SK-N-SH (cell line): ENCODE results near the gene RAB7A. TPM values are rescaled to one million over a fixed set of nuclear protein-coding genes. Genes with fewer than 3 reads are reported as not detected.

Experiments used
- CTCF ChIA-PET: fragments of 300-600, 350-600 bp; formaldehyde crosslinking; extraction: SDS; loops from one replicate; lab custom pipeline; 2021; lab: Yijun Ruan, JAX
- POLR2A ChIA-PET: fragments of 350-600 bp; sonication (Branson Sonifier 250); formaldehyde crosslinking; extraction: SDS; loops from one replicate; lab custom pipeline; 2020; ENCODE audit warnings: antibody characterized with exemption, inconsistent platforms; lab: Yijun Ruan, JAX
- DNase-seq: peaks from one replicate; pipeline ENCODE4 v3.0.0; 2012
- H2AFZ ChIP-seq: fragments of 200-600 bp; sonication (generic); 2 replicates; pipeline ENCODE4 v1.8.1; 2016; ENCODE audit warnings: antibody characterized with exemption, mild to moderate bottlenecking, low read depth
- H3F3A ChIP-seq: fragments of 200-600 bp; sonication (generic); replicated peaks from 2 replicates; pipeline ENCODE3; 2016; ENCODE audit warnings: antibody characterized with exemption, mild to moderate bottlenecking; ENCODE audit not compliant: insufficient read depth
- H3K27ac ChIP-seq, 2 experiments: fragments of 200-500 bp in 1 of 2; fragments of 200-600 bp in 1 of 2; sonication (Bioruptor generic) in 1 of 2; sonication (generic), shearing (Covaris generic) in 1 of 2; 2 replicates each; pipeline versions ENCODE4 v1.5.1 to v1.6.1; 2014 to 2016; ENCODE audit warnings: low read depth in 2 of 2, inconsistent platforms in 1 of 2, low read length in 1 of 2, mild to moderate bottlenecking in 1 of 2, mixed read lengths in 1 of 2
- H3K27me3 ChIP-seq: fragments of 200-600 bp; sonication (generic), shearing (Covaris generic); 2 replicates; pipeline ENCODE4 v1.6.1; 2016; ENCODE audit warnings: mixed run types; ENCODE audit not compliant: insufficient read depth
- H3K36me3 ChIP-seq, 2 experiments: fragments of 200-500 bp in 1 of 2; fragments of 200-600 bp in 1 of 2; sonication (Bioruptor generic) in 1 of 2; sonication (generic) in 1 of 2; replicated peaks in 1 of 2; 2 replicates each; pipeline versions ENCODE3 to v1.5.1; 2014 to 2016; ENCODE audit warnings: low read length in 1 of 2, mild to moderate bottlenecking in 1 of 2; ENCODE audit not compliant: insufficient read depth in 2 of 2, control insufficient read depth in 1 of 2
- H3K4me1 ChIP-seq, 2 experiments: fragments of 200-500 bp in 1 of 2; fragments of 200-600 bp in 1 of 2; sonication (Bioruptor generic) in 1 of 2; sonication (generic), shearing (Covaris generic) in 1 of 2; 2 replicates each; pipeline versions ENCODE4 v1.5.1 to v1.6.1; 2014 to 2016; ENCODE audit warnings: low read depth in 1 of 2, low read length in 1 of 2, mixed run types in 1 of 2; ENCODE audit not compliant: insufficient read depth in 2 of 2, control insufficient read depth in 1 of 2
- H3K4me2 ChIP-seq: fragments of 200-600 bp; sonication (generic), shearing (Covaris generic); 2 replicates; pipeline ENCODE4 v1.6.1; 2017; ENCODE audit warnings: mixed run types
- H3K4me3 ChIP-seq, 2 experiments: fragments of 200-500 bp in 1 of 2; fragments of 200-600 bp in 1 of 2; sonication (Bioruptor generic) in 1 of 2; sonication (generic), shearing (Covaris generic) in 1 of 2; 2 replicates each; pipeline versions ENCODE4 v1.5.1 to v1.8.1; 2014 to 2016; ENCODE audit warnings: low read depth in 2 of 2, inconsistent platforms in 1 of 2, low read length in 1 of 2, mild to moderate bottlenecking in 1 of 2, mixed read lengths in 1 of 2, moderate library complexity in 1 of 2
- H3K79me2 ChIP-seq: fragments of 200-600 bp; sonication (generic); 2 replicates; pipeline ENCODE4 v1.8.1; 2017; ENCODE audit warnings: mild to moderate bottlenecking; ENCODE audit not compliant: insufficient read depth
- H3K9ac ChIP-seq: fragments of 200-600 bp; sonication (generic); 2 replicates; pipeline ENCODE4 v1.6.1; 2017; ENCODE audit warnings: mixed run types
- H3K9me2 ChIP-seq: fragments of 200-600 bp; sonication (generic); 2 replicates; pipeline ENCODE4 v1.6.1; 2017; ENCODE audit warnings: mixed run types
- H3K9me3 ChIP-seq: fragments of 200-600 bp; sonication (generic); 2 replicates; pipeline ENCODE4 v1.6.1; 2017; ENCODE audit warnings: mixed run types, mild to moderate bottlenecking, moderate library complexity
- H4K20me1 ChIP-seq: fragments of 200-600 bp; sonication (generic); 2 replicates; pipeline ENCODE4 v1.6.1; 2017; ENCODE audit warnings: mild to moderate bottlenecking, mixed run types; ENCODE audit not compliant: insufficient read depth
- EP300 ChIP-seq, 2 experiments: IDR thresholded peaks; 2 replicates each; pipeline versions ENCODE4 v1.4.0 to v1.6.1; 2012; ENCODE audit warnings: borderline replicate concordance in 1 of 2, low read depth in 1 of 2, low read length in 1 of 2
- EZH2phosphoT487 ChIP-seq: fragments of 200-600 bp; sonication (generic); IDR thresholded peaks from 2 replicates; pipeline ENCODE4 v1.6.1; 2017; ENCODE audit warnings: low read depth, mixed run types, mild to moderate bottlenecking, antibody characterized with exemption, moderate library complexity, borderline replicate concordance
- FOXJ3 ChIP-seq: sonication (generic); formaldehyde crosslinking; IDR thresholded peaks from 2 replicates; pipeline ENCODE4 v1.5.1; 2020; ENCODE audit warnings: mild to moderate bottlenecking, missing genetic modification reagents
- GABPA ChIP-seq: IDR thresholded peaks from 2 replicates; pipeline ENCODE4 v1.4.0; 2012; ENCODE audit warnings: low read depth, mild to moderate bottlenecking
- GATA2 ChIP-seq: sonication (generic); formaldehyde crosslinking; IDR thresholded peaks from 2 replicates; pipeline ENCODE4 v1.5.0; 2020; ENCODE audit warnings: mild to moderate bottlenecking, missing genetic modification reagents
- MEF2A ChIP-seq: IDR thresholded peaks from 2 replicates; pipeline ENCODE4 v1.4.0; 2012; ENCODE audit warnings: low read depth, borderline replicate concordance
- RAD21 ChIP-seq: IDR thresholded peaks from 2 replicates; pipeline ENCODE4 v1.6.1; 2012; ENCODE audit warnings: mild to moderate bottlenecking, low read length
- RCOR1 ChIP-seq: fragments of 150-350 bp; IDR thresholded peaks from 2 replicates; pipeline ENCODE4 v1.6.1; 2017; ENCODE audit warnings: antibody characterized with exemption, low read length
- RXRA ChIP-seq: IDR thresholded peaks from 2 replicates; pipeline ENCODE4 v1.4.0; 2012; ENCODE audit warnings: low read depth, mild to moderate bottlenecking, borderline replicate concordance
- SIN3A ChIP-seq: IDR thresholded peaks from 2 replicates; pipeline ENCODE4 v1.6.1; 2012; ENCODE audit warnings: low read depth, mild to moderate bottlenecking, low read length, moderate library complexity, borderline replicate concordance
- USF1 ChIP-seq: IDR thresholded peaks from 2 replicates; pipeline ENCODE4 v1.4.0; 2012; ENCODE audit warnings: low read depth, borderline replicate concordance
- WGBS: methylation state at CpG from one replicate; pipeline ENCODE4 v1.1.6; 2017; ENCODE audit warnings: low lambda C conversion rate; 5-methylcytosine and 5-hydroxymethylcytosine counted together
- polyA plus RNA-seq, 3 experiments: library from polyadenylated mRNA; depleted of rRNA; stranded (reverse); fragments of >200 nt; gene quantifications; 2 replicates each; pipeline ENCODE4 v1.2.3, GENCODE V29; 2012
- TF ChIP-seq, protein P1 (sequence below): fragments of 150-350 bp; IDR thresholded peaks from 2 replicates; pipeline ENCODE4 v1.6.1; 2016; ENCODE audit warnings: mild to moderate bottlenecking, low read depth, low read length
- TF ChIP-seq, protein P2 (sequence below): fragments of 200-600 bp; sonication (generic); IDR thresholded peaks from 2 replicates; pipeline ENCODE4 v1.6.1; 2017; ENCODE audit warnings: antibody characterized with exemption, mild to moderate bottlenecking, moderate library complexity

The RAB7A gene
- polyA plus RNA-seq, 1 of the 3 experiments (the other 2 are of a cell fraction), result 271 TPM

- peaks cover 99% of the 10 kb centered on the region for H3K79me2 ChIP-seq
- no peak overlapping the region for H3K9ac ChIP-seq
- no peak for TF ChIP-seq EP300 (IDR thresholded peaks at IDR 0.05; ENCODE audit: borderline replicate concordance in 1 of 2, low read depth in 1 of 2, low read length in 1 of 2)
- TF ChIP-seq MEF2A, result no peak
- no peak for TF ChIP-seq RXRA
- TF ChIP-seq SIN3A, result no peak
- no peak for TF ChIP-seq GABPA
- TF ChIP-seq, protein P1, sequence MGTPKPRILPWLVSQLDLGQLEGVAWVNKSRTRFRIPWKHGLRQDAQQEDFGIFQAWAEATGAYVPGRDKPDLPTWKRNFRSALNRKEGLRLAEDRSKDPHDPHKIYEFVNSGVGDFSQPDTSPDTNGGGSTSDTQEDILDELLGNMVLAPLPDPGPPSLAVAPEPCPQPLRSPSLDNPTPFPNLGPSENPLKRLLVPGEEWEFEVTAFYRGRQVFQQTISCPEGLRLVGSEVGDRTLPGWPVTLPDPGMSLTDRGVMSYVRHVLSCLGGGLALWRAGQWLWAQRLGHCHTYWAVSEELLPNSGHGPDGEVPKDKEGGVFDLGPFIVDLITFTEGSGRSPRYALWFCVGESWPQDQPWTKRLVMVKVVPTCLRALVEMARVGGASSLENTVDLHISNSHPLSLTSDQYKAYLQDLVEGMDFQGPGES, result no peak
- TF ChIP-seq FOXJ3 (CRISPR knock-in tag), result no peak
- no peak for TF ChIP-seq RCOR1
- no peak for TF ChIP-seq RAD21
- TF ChIP-seq EZH2phosphoT487, result no peak
- no peak for TF ChIP-seq USF1
- ChIA-PET CTCF (interaction anchor here (1.0 to 4.4 kb wide), 3 partner anchors 8 to 106 kb away, joined by 3 to 23 read pairs (median 4); no protein-coding TSS in a partner anchor), POLR2A (no interaction called here)
- peaks cover 10 to 19% of the 10 kb centered on the region in 2 experiments; a peak in 2 of 4 replicates for H3K4me1 ChIP-seq
- peak overlapping the region; percentile 6; the same call in 1 of the 2 replicates for H3K4me2 ChIP-seq
- H2AFZ ChIP-seq, result no peak overlapping the region
- H4K20me1 ChIP-seq, result peaks cover 100% of the 10 kb centered on the region
- H3F3A ChIP-seq, result peaks cover 8% of the 10 kb centered on the region
- H3K27me3 ChIP-seq, result no peaks in the 10 kb centered on the region
- WGBS, result 77% methylated on average over 3 of the region's 3 CpGs
- no peaks in the 10 kb centered on the region for H3K9me3 ChIP-seq
- DNase-seq, result no peak
- no peaks in the 10 kb centered on the region for H3K9me2 ChIP-seq
- H3K36me3 ChIP-seq, result peaks cover 0 to 6% of the 10 kb centered on the region in 2 experiments
- no peak overlapping the region for H3K4me3 ChIP-seq
- H3K27ac ChIP-seq, result no peak overlapping the region
These were observed 60.5 kb downstream of the RAB7A start for GRCh38 chr3:128786434-128787020.

GRCh38 chr3:128787256-128788253, 61.6 kb downstream of the RAB7A start:
- WGBS, result 85% methylated on average over 12 of the region's 12 CpGs
- Histone ChIP-seq H3K9me2 (no peaks in the 10 kb centered on the region), H3K79me2 (peaks cover 99% of the 10 kb centered on the region), H3K4me2 (no peak overlapping the region), H3K4me1 (peaks cover 7 to 19% of the 10 kb centered on the region in 2 experiments; a peak in 2 of 4 replicates), H3K4me3 (no peak overlapping the region), H3K9ac (no peak overlapping the region), H2AFZ (no peak overlapping the region), H3F3A (peaks cover 13% of the 10 kb centered on the region), H4K20me1 (peaks cover 100% of the 10 kb centered on the region), H3K27ac (no peak overlapping the region), H3K27me3 (no peaks in the 10 kb centered on the region), H3K9me3 (no peaks in the 10 kb centered on the region), H3K36me3 (peaks cover 0 to 6% of the 10 kb centered on the region in 2 experiments)
- CTCF ChIA-PET, result interaction anchor here (0.5 to 4.4 kb wide), 9 partner anchors 7 to 170 kb away, joined by 3 to 23 read pairs (median 3); no protein-coding TSS in a partner anchor
- TF ChIP-seq, protein P2, sequence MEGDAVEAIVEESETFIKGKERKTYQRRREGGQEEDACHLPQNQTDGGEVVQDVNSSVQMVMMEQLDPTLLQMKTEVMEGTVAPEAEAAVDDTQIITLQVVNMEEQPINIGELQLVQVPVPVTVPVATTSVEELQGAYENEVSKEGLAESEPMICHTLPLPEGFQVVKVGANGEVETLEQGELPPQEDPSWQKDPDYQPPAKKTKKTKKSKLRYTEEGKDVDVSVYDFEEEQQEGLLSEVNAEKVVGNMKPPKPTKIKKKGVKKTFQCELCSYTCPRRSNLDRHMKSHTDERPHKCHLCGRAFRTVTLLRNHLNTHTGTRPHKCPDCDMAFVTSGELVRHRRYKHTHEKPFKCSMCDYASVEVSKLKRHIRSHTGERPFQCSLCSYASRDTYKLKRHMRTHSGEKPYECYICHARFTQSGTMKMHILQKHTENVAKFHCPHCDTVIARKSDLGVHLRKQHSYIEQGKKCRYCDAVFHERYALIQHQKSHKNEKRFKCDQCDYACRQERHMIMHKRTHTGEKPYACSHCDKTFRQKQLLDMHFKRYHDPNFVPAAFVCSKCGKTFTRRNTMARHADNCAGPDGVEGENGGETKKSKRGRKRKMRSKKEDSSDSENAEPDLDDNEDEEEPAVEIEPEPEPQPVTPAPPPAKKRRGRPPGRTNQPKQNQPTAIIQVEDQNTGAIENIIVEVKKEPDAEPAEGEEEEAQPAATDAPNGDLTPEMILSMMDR, result peak; percentile 41
- TF ChIP-seq GATA2, result no peak
- POLR2A ChIA-PET, result no interaction called here
- DNase-seq, result peak; percentile 47
